Testis (tissue), 2 donors: ENCODE measurements around the gene SH2D6.

Experiments
- CTCF ChIP-seq, 3 experiments: fragments of 450-650 bp in 2 of 3; fragments of 200-600 bp in 1 of 3; sonication (generic) in 1 of 3; IDR thresholded peaks; one replicate each; pipeline ENCODE4 v1.5.1; 2016 to 2019; ENCODE audit warnings: antibody characterized with exemption in 3 of 3, mild to moderate bottlenecking in 2 of 3, moderate library complexity in 1 of 3
- POLR2A ChIP-seq: fragments of 450-650 bp; IDR thresholded peaks from one replicate; pipeline ENCODE4 v1.6.1; 2017; ENCODE audit warnings: antibody characterized with exemption, mild to moderate bottlenecking, moderate library complexity

- no peak for TF ChIP-seq CTCF (IDR thresholded peaks at IDR 0.05)
- no peak for TF ChIP-seq POLR2A
These were observed 29.5 kb upstream of the SH2D6 start for GRCh38 chr2:85388878-85389538.
